Measurements from ENCODE around the gene PRICKLE2.

PRICKLE2 gene

DNA sequence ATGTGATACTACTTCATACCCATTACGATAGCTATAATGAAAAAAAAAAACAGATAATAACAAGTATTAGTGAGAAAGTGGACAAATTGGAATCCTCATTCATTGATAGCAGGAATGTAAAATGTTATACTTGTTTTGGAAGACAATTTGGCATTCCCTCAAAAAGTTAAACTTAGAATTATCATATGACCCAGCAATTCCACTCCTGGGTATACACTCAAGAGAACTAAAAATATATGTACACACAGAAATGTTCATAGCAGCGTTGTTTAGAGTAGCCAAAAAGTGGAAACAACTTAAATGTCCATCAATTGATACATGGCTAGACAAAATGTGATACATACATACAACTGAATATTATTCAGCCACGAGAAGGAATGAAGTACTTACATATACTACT is 69.9 kb downstream of the PRICKLE2 start:
- DNase-seq (ENCODE audit: low spot score) = no peak

GRCh38 chr3:64152676-64153466 is 72.4 kb downstream of the PRICKLE2 start:
- no peak for DNase-seq (ENCODE audit: low spot score)

GRCh38 chr3:64152086-64152485 is 73.2 kb downstream of the PRICKLE2 start:
- no peak for DNase-seq (ENCODE audit: low spot score)

GRCh38 chr3:64151342-64151871 is 73.9 kb downstream of the PRICKLE2 start:
- no peak for DNase-seq (ENCODE audit: low spot score)

- DNase-seq (ENCODE audit: low spot score) = no peak
Measured at GRCh38 chr3:64150623-64151207, 74.6 kb downstream of the PRICKLE2 start.

- DNase-seq (ENCODE audit: low spot score) = no peak
Measured at GRCh38 chr3:64149886-64150285, 75.4 kb downstream of the PRICKLE2 start.

GRCh38 chr3:64148955-64149653 is 76.2 kb downstream of the PRICKLE2 start:
- DNase-seq (ENCODE audit: low spot score) = no peak

GRCh38 chr3:64147211-64147610 is 78.1 kb downstream of the PRICKLE2 start:
- DNase-seq (ENCODE audit: low spot score) = no peak

DNA sequence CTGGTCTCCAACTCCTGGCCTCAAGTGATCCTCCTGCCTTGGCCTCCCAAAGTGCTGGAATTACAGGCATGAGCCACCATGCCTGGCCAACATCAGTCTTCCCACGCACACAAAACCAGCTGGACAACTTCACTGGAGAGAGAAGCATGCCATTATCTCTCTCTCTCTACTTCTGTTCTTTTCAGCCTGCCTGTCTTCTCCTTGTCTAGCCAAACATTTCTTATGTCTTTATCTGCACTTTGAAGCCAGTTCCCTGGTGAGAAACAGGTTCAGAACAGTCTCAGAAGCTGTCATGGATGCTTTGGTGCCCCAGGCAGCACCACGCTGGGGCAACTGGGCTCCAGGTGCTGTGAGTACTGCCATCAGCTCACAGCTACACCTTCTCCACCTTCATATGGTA is 79.8 kb downstream of the PRICKLE2 start:
- DNase-seq (ENCODE audit: low spot score) = no peak

GRCh38 chr3:64144241-64144900 is 80.9 kb downstream of the PRICKLE2 start:
- DNase-seq (ENCODE audit: low spot score) = no peak

DNA sequence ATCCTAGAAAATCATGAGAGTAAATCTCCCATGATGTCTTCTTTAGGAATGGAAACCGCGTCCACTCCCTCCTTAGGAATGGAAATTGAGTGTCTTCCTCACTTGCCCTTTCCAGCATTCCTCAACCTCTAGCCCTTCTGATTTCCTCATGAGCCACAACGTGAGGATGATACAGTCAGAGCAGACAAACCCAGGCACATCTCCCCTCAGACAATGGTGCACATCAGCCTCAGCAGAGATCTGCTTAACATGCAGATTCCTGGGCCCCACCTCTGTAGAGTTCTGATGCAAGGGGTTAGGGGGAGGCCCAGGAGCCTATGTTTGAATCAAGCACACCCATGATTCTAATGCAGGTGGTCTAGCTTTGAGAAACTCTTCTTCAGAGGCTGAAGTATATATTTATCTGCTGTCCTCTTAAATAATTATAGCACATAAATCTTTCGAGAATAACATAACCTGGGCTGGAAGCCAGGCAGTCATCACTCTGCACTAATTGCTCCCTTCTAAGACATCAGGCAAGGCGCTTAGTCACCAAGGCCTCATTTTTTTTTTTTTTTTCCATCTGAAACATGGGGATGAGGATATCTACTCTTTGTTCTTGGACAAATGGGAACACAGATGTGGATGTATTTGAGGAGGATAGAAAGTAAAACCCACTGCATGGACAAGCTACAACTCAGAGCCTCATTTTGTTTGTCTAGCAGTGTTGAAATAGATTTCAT is 81.7 kb downstream of the PRICKLE2 start:
- DNase-seq (ENCODE audit: low spot score) = no peak

- no peak for DNase-seq (ENCODE audit: low spot score)
Measured at GRCh38 chr3:64141476-64141875, 83.8 kb downstream of the PRICKLE2 start.

DNA sequence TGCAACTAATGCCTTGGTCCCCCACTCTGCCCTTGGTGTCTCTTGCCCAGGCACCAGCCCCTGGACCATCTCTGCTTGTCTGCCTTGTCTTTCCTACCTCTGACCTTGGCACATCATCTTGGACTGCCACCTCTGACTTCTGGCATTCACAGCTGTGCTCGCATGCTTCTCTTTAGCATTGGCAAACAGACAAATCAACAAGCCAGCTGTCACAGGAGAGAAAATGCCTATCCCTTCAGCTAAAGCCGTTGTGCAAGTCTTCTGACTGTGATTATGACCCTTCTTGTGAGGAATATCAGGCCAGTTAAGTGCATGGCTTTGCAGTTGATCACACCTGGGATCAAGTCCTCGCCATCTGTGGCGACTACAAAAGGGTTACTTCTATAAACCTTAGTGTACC is 84.6 kb downstream of the PRICKLE2 start:
- no peak for DNase-seq (ENCODE audit: low spot score)

DNA sequence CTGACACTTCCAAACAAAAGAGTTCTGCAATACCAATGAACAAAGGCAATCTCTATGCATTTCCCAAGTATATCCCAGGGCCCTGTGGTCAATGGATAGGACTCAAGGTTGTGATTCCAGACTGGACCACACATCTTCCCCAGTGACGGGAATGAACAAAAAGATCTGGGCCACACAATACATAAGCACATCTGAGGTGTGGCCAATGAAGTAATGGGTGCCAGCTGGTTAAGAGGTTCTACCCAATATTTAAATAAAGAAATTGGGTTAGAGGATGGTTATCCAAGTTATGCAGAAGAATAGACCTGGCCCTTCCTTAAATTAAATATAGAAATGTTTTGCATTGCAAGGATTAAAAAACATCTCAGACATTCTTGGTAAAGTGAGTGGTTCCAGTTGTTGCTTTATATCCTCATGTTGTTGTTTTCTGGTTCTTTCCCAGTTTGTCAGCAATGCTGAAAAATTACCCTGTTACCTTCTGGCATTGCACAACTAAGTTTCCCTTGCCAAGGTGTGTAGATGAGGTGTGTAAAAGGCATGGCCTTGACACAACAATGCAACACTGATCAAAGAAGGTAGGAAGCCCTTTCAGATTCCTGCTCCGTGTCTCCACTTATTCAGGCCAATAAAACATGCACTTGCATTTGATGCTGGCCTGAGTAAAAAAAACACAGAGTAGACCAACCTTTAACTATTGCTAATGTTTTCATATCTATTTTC is 86.5 kb downstream of the PRICKLE2 start:
- DNase-seq (ENCODE audit: low spot score) = no peak

DNA sequence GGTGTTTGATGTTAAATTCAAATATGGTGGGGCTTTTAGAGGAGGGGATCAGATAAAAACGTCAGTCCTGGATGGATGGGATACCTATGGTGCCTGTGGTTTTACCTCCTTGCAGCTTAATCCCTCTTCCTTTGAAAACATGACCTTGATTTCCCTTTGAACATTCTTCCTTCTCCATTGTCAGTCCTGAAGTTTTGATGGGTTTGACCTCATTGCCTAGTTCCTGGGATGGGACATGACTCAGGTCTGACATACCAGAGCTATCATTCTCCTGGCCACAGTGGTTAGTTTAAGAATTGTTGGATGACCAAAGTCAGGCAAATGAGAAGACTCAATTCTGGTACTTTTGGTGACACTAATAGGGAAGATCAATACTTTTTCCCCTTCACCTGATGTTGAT is 87.2 kb downstream of the PRICKLE2 start:
- no peak for DNase-seq (ENCODE audit: low spot score)

DNA sequence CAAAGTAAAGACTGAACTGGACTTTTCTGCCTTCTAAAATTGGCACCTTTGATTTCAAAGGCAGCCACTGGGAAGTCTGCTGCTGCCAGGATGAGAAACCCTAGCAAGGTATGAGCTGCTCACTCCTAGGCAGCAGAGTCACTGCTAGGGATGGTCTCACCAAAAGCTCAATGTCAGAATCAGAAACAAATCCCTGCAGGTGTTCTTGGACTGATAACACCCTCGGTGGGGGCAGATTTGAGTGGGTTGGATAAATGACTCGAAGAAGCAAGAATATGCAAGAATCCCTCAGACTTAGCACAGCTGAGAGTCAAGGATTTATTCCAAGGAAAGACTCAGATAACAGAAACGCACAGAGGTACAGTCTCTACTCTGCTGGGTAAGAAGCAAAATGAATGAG is 90.4 kb downstream of the PRICKLE2 start:
- peak; percentile 37 for DNase-seq (ENCODE audit: low spot score)

DNA sequence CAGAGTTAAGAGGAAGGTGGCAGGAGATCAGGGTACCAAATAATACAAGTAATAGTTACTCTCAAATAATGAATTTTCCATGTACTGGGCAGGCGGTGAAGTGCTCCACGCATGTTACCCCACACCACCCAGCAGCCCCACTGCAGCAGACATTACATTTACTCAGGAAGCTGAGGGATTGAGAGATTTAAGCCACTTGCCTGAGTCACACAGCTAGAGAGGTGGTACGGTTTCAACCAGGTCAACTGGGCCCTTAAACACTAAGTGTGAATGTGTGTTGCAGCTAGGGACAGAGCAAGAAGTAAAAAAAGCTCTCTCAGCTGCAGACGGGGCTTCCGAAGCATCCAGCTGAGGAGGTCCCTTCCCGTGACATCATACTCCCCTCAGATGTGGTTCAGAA is 91.3 kb downstream of the PRICKLE2 start:
- no peak for DNase-seq (ENCODE audit: low spot score)

DNA sequence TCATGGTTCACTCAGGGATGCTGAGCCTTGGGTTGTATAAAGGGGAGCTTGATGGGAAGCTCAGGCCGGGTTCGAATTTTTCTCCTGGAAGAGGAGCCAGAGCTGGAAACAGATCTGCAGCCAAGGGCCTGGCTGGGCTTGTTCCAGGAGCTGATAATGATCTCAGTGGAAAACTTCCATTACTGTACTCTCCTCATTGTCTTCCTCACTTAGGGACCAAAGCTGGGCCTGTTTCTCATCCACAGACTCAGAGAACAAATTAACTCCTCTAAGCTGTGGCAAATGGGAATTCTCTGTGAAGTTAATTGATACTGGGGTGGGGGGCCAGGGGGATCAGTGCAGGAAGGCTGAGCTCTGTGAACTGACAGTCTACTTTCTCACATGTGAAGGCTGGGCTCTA is 92.0 kb downstream of the PRICKLE2 start:
- no peak for DNase-seq (ENCODE audit: low spot score)

DNA sequence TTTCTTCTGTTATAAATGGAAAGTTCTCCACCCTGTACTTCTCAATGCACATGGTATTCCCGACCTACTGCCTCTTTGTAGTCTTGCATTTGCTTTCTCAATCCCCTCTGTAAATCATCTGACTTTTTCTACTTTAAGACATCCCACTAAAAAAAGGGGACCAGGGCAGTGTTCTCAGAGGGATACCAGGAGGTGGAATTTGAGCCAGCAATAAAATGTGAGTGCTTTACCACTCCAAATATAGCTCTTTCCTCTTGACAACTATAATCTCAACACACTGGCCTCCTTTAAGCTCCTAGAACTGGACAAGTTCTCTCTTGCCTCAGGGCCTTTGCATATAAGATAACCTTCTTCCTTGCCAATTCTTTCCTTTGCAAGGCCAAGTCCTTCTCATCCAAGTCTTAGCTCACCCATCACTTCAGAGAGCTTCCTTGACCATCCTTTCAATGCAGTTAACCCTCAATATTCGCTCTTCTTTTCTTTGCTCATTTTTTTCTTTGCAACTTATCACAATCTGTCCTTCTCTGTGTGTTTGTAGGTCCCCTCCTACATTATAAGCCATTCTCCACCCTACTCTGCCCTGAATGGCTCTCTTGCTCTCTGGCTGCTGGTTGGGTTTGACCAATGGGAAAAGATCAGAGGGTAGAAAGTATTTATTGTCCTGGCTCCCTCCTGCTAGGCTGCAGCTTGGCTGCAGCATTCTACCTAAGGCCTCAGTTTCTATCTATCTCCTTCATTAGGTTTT is 93.4 kb downstream of the PRICKLE2 start:
- DNase-seq (ENCODE audit: low spot score) = no peak

DNA sequence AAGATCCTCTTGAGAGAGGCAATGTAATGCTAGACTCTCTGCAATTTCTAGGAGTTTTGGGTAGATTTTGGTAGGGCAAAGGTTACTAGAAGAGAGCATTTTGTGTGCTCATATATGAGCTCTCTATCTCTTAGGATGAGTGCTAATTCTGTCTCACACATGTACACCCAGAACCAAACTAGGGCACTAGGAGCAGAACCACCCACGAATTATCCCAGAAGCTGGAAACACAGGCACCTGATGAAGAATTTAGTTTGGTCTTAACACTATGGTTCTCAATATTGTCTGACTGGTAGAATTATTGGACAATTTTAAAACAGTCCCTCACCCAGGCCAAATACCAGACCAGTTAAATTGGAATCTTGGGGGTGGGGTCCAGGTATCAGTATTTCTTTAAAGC is 94.8 kb downstream of the PRICKLE2 start:
- DNase-seq (ENCODE audit: low spot score) = peak; percentile 38
